GM12891 (cell line): ENCODE measurements around the gene NDFIP1.

ENCODE experiments used
- DNase-seq: peaks from one replicate; pipeline ENCODE4 v3.0.0; 2011; ENCODE audit warnings: low spot score; ENCODE audit not compliant: insufficient read length
- FAIRE-seq: peaks from 2 replicates; lab custom pipeline; 2011; peaks lifted over from hg19 to GRCh38; lab: Jason Lieb, UNC
- PAX5 ChIP-seq: IDR thresholded peaks from 2 replicates; pipeline ENCODE4 v1.6.1; 2011; ENCODE audit warnings: low read length, moderate library complexity, mild to moderate bottlenecking; ENCODE audit not compliant: insufficient read depth, severe bottlenecking
- POLR2A ChIP-seq: IDR thresholded peaks from 2 replicates; pipeline ENCODE4 v1.6.1; 2011; ENCODE audit warnings: low read depth, low read length, control low read depth
- POLR2AphosphoS5 ChIP-seq: IDR thresholded peaks from 2 replicates; pipeline ENCODE4 v1.6.1; 2011; ENCODE audit warnings: low read depth, low read length, control low read depth
- POU2F2 ChIP-seq: IDR thresholded peaks from 2 replicates; pipeline ENCODE4 v1.6.1; 2011; ENCODE audit warnings: low read depth, mild to moderate bottlenecking, control low read depth, low read length, moderate library complexity
- SPI1 ChIP-seq: IDR thresholded peaks from 2 replicates; pipeline ENCODE4 v1.6.1; 2011; ENCODE audit warnings: low read depth, low read length, control low read depth
- TAF1 ChIP-seq: IDR thresholded peaks from 2 replicates; pipeline ENCODE4 v1.6.1; 2011; ENCODE audit warnings: low read depth, low read length, control low read depth

NDFIP1 gene

GRCh38 chr5:142132916-142133315, 24.3 kb downstream of the NDFIP1 start:
- DNase-seq = no peak
- TF ChIP-seq POU2F2 = no peak
- TF ChIP-seq TAF1 = no peak
- no peak for TF ChIP-seq SPI1
- no peak for TF ChIP-seq PAX5
- TF ChIP-seq POLR2AphosphoS5 = no peak
- no peak for TF ChIP-seq POLR2A
- FAIRE-seq = no peak

GRCh38 chr5:142133330-142134206, 25.0 kb downstream of the NDFIP1 start:
- FAIRE-seq = no peak
- TF ChIP-seq TAF1 (no peak), POLR2A (no peak), PAX5 (no peak), POLR2AphosphoS5 (no peak), SPI1 (no peak), POU2F2 (no peak)
- DNase-seq = no peak

- DNase-seq (no peak), FAIRE-seq (no peak)
- TF ChIP-seq SPI1 (no peak), POLR2A (no peak), PAX5 (no peak), TAF1 (no peak), POU2F2 (no peak), POLR2AphosphoS5 (no peak)
Observed at GRCh38 chr5:142134331-142135010, 25.9 kb downstream of the NDFIP1 start.

- FAIRE-seq = no peak
- no peak for DNase-seq
Observed at GRCh38 chr5:142141463-142141862, 32.9 kb downstream of the NDFIP1 start.

GRCh38 chr5:142143878-142144277, 35.3 kb downstream of the NDFIP1 start:
- no peak for TF ChIP-seq TAF1
- no peak for TF ChIP-seq POU2F2
- no peak for TF ChIP-seq POLR2AphosphoS5
- no peak for TF ChIP-seq PAX5
- FAIRE-seq = peak; percentile 5
- DNase-seq = no peak

More at GRCh38 chr5:142141463-142141862, 32.9 kb downstream of the NDFIP1 start:
- TF ChIP-seq POLR2AphosphoS5 (no peak), SPI1 (no peak), POLR2A (no peak), PAX5 (no peak), POU2F2 (no peak), TAF1 (no peak)

GRCh38 chr5:142145106-142145900, 36.7 kb downstream of the NDFIP1 start:
- DNase-seq = peak; percentile 24

GRCh38 chr5:142149363-142149762, 40.8 kb downstream of the NDFIP1 start:
- DNase-seq (no peak), FAIRE-seq (no peak)
- no peak for TF ChIP-seq PAX5
- no peak for TF ChIP-seq TAF1
- TF ChIP-seq POLR2A = no peak
- no peak for TF ChIP-seq POLR2AphosphoS5
- no peak for TF ChIP-seq POU2F2
- no peak for TF ChIP-seq SPI1

More at GRCh38 chr5:142145106-142145900, 36.7 kb downstream of the NDFIP1 start:
- FAIRE-seq = peak; percentile 84
- no peak for TF ChIP-seq POLR2A
- TF ChIP-seq PAX5 = no peak
- no peak for TF ChIP-seq TAF1
- TF ChIP-seq POLR2AphosphoS5 = no peak

- TF ChIP-seq TAF1 (no peak), SPI1 (no peak), PAX5 (no peak), POLR2A (no peak), POU2F2 (no peak), POLR2AphosphoS5 (no peak)
- FAIRE-seq = no peak
Observed at GRCh38 chr5:142150431-142150830, 41.9 kb downstream of the NDFIP1 start.

More at GRCh38 chr5:142150431-142150830, 41.9 kb downstream of the NDFIP1 start:
- no peak for DNase-seq
